Right lobe of liver (tissue), 4 donors: ENCODE data around the gene TNFRSF17.

Experiments used
- POLR2A ChIP-seq: fragments of 450-650 bp; IDR thresholded peaks from one replicate; pipeline ENCODE4 v1.6.1; 2017; ENCODE audit warnings: antibody characterized with exemption, mild to moderate bottlenecking
- TF ChIP-seq, protein P1 (sequence below), 4 donors: fragments of 200-600 bp in 3 of 4; fragments of 450-650 bp in 1 of 4; IDR thresholded peaks; one replicate each; pipeline versions ENCODE4 v1.5.1 to v1.8.0; 2016 to 2022; ENCODE audit warnings: antibody characterized with exemption in 4 of 4, mild to moderate bottlenecking in 2 of 4
- donor health status: DM: no; HTN: no; CAD: no.
- donor health status: DM: no; HTN: no; CAD: no.
- donor health status: DM: no; HTN: yes; CAD: no.

- no peak for TF ChIP-seq POLR2A
- TF ChIP-seq, protein P1, sequence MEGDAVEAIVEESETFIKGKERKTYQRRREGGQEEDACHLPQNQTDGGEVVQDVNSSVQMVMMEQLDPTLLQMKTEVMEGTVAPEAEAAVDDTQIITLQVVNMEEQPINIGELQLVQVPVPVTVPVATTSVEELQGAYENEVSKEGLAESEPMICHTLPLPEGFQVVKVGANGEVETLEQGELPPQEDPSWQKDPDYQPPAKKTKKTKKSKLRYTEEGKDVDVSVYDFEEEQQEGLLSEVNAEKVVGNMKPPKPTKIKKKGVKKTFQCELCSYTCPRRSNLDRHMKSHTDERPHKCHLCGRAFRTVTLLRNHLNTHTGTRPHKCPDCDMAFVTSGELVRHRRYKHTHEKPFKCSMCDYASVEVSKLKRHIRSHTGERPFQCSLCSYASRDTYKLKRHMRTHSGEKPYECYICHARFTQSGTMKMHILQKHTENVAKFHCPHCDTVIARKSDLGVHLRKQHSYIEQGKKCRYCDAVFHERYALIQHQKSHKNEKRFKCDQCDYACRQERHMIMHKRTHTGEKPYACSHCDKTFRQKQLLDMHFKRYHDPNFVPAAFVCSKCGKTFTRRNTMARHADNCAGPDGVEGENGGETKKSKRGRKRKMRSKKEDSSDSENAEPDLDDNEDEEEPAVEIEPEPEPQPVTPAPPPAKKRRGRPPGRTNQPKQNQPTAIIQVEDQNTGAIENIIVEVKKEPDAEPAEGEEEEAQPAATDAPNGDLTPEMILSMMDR (IDR thresholded peaks at IDR 0.05) = no peak
Observed at GRCh38 chr16:11979013-11979672, 14.1 kb downstream of the TNFRSF17 start.
